Psoas muscle (tissue), 8 donors: ENCODE results near the gene SDK2. TPM values are rescaled to one million over a fixed set of nuclear protein-coding genes. Genes with fewer than 3 reads are reported as not detected.
A peak's percentile ranks its signal among the peaks of the same experiment; 100 is the strongest.

Source experiments
- ATAC-seq, 4 donors: fragments of 200-7000 bp; cut with Tn5 transposase; one replicate each; pipeline ENCODE4 v1.9.1; 2020; ENCODE audit warnings: moderate library complexity in 3 of 4, mild to moderate bottlenecking in 2 of 4
- DNase-seq, 2 donors: peaks; one replicate each; pipeline ENCODE4 v3.0.0-alpha.2; 2020
- H3K27ac ChIP-seq: fragments of 200-600 bp; one replicate; pipeline ENCODE4 v1.8.0; 2022
- H3K27me3 ChIP-seq, 3 donors: fragments of 200-600 bp in 1 of 3; one replicate each; pipeline versions ENCODE4 v1.6.1 to v1.8.0; 2013 to 2022; ENCODE audit warnings: low read length in 2 of 3, mild to moderate bottlenecking in 2 of 3, moderate library complexity in 1 of 3; ENCODE audit not compliant: insufficient read depth in 3 of 3
- H3K36me3 ChIP-seq, 2 donors: fragments of 200-600 bp in 1 of 2; one replicate each; pipeline versions ENCODE4 v1.6.1 to v1.8.0; 2013 to 2022; ENCODE audit warnings: low read depth in 1 of 2, mild to moderate bottlenecking in 1 of 2, moderate library complexity in 1 of 2; ENCODE audit not compliant: insufficient read depth in 1 of 2
- H3K4me1 ChIP-seq: fragments of 200-600 bp; one replicate; pipeline ENCODE4 v1.8.0; 2022
- H3K4me3 ChIP-seq: fragments of 200-600 bp; one replicate; pipeline ENCODE4 v1.8.0; 2022; ENCODE audit warnings: mild to moderate bottlenecking
- H3K9me3 ChIP-seq: fragments of 200-600 bp; one replicate; pipeline ENCODE4 v1.8.0; 2022
- WGBS, 3 donors: extraction: QIAGEN DNeasy Blood & Tissue Kit; methylation state at CpG; one replicate each; pipeline versions ENCODE4 v1.1.6 to v1.1.7; 2013; 5-methylcytosine and 5-hydroxymethylcytosine counted together
- intact Hi-C, 2 donors: fragments of 100-400 bp; cut with DNase I; formaldehyde crosslinking; loops; one replicate each; pipeline versions ENCODE4 v1.11.0 to v1.14.2; 2022
- polyA plus RNA-seq, 3 donors: library from polyadenylated mRNA; stranded (reverse); fragments of 200-250 nt; gene quantifications; one replicate each; pipeline ENCODE4 v1.2.3, GENCODE V29; 2013
- total RNA-seq, 4 donors: library from RNA; stranded (reverse); fragmentation: NEBNext Ultra II Directional in 2 of 4; extraction: Animal tissue kit (Norgen Biotek cat#: 25700) in 2 of 4; gene quantifications; one replicate each; pipeline versions ENCODE4 v1.2.1 to v1.2.4, GENCODE V29; 2021 to 2023
- TF ChIP-seq, protein P1 (sequence below): fragments of 200-600 bp; IDR thresholded peaks from one replicate; pipeline ENCODE4 v1.8.0; 2022; ENCODE audit warnings: antibody characterized with exemption
- donor health status: healthy with polysubstance abuse.
- donor health status: DM: no; HTN: no; CAD: no; lungs with moderate emphysema.
- donor health status: Bipolar disorder and iron deficiency.
- donor health status: healthy.
- donor health status: DM: yes; HTN: yes; CAD: no.
- donor health status: DM: no; HTN: no; CAD: no.
- donor health status: DM: no; HTN: no; CAD: no.
- donor health status: DM: yes; HTN: yes; CAD: no.

SDK2 gene
- total and polyA plus RNA-seq, 7 donors: 0.04 to 2.8 (median 0.24) TPM

DNA sequence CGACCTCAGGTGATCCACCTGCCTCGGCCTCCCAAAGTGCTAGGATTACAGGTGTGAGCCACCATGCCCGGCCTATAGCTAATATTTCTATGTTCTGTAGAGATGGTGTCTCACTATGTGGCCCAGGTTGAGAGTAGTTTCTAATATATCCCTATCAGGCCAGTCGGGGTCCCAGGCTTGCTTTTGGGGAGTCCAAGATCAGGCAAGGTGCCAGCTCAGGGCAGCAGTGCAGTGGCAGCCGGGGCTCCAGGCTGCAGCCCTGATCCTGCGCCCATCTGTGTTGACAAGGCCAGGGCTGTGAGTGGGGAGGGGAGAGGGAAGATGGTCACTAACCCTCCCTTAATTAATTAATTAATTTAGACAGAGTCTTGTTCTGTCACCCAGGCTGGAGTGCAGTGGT lies 254.8 kb downstream of the SDK2 start:
- H3K27ac ChIP-seq: no peak overlapping the region
- DNase-seq: no peak
- no peak overlapping the region for H3K4me3 ChIP-seq
- H3K9me3 ChIP-seq: no peaks in the 10 kb centered on the region
- intact Hi-C loops: no loop called here
- 95 to 96% (median 95%) methylated on average over 6 of the region's 6 CpGs for WGBS, 3 donors
- ATAC-seq: no peak
- no peaks in the 10 kb centered on the region for H3K4me1 ChIP-seq
- TF ChIP-seq, protein P1, sequence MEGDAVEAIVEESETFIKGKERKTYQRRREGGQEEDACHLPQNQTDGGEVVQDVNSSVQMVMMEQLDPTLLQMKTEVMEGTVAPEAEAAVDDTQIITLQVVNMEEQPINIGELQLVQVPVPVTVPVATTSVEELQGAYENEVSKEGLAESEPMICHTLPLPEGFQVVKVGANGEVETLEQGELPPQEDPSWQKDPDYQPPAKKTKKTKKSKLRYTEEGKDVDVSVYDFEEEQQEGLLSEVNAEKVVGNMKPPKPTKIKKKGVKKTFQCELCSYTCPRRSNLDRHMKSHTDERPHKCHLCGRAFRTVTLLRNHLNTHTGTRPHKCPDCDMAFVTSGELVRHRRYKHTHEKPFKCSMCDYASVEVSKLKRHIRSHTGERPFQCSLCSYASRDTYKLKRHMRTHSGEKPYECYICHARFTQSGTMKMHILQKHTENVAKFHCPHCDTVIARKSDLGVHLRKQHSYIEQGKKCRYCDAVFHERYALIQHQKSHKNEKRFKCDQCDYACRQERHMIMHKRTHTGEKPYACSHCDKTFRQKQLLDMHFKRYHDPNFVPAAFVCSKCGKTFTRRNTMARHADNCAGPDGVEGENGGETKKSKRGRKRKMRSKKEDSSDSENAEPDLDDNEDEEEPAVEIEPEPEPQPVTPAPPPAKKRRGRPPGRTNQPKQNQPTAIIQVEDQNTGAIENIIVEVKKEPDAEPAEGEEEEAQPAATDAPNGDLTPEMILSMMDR: no peak
- H3K36me3 ChIP-seq: no peaks in the 10 kb centered on the region
- no peaks in the 10 kb centered on the region for H3K27me3 ChIP-seq

DNA sequence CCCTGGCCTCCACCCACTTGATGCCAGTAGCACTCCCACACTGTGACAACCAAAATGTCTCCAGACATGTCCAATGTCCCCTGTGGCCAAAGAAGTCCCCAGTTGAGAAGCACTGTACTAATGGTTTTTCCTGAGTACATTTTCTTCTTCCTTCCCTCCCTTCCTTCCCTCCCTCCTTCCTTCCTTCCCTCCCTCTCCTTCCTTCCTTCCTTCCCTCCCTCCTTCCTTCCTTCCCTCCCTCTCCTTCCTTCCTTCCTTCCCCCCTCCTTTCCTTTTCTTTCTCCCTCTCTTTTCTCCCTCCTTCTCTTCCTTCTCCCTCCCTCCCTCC lies 255.7 kb downstream of the SDK2 start:
- TF ChIP-seq, protein P1: no peak
- H3K9me3 ChIP-seq: no peaks in the 10 kb centered on the region
- ATAC-seq (no peak), DNase-seq (no peak)
- H3K4me3 ChIP-seq: no peak overlapping the region
- H3K4me1 ChIP-seq: no peaks in the 10 kb centered on the region
- H3K27me3 ChIP-seq: no peaks in the 10 kb centered on the region
- intact Hi-C loops: no loop called here
- no peak overlapping the region for H3K27ac ChIP-seq
- no peaks in the 10 kb centered on the region for H3K36me3 ChIP-seq

DNA sequence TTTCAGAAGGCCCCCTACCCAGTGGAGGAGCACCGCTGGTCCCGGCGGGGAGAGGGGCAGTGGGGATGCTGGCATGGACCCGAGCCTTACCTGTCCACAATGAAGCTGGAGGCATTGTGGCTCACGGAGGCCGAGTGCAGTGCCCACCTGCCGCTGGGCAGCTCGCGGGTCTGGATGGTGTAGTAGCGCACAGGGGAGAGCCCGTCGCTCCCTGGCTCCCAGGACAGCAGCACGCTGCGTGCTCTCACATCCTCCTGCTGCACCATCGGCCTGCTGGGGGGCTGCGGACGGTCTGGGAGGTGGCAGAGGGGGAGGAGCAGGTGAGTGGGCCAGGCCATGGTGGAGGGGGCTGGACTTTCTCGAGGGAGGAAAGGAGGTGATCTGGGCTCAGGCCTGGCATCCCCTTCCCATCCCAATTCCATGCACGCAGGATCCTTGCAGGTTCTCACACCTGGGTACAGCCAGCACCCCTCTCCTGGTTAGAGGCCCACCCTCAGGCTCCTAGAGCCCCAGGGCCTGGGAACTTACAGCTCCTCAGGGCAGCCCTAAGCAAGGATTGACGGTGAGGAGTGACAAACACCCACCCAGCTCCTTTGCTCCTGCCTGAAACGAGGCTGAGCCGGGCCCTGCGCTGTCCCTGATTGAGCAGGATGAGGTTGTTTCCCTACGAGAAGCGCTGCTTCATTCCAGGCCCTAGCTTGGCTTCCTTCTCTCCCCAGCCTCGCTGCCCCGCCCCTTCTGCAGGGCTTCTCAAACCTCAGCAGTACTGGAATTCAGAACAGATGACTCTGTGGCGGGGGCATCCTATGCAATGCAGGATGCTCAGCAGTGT lies 256.3 kb downstream of the SDK2 start:
- no peak for ATAC-seq
- Histone ChIP-seq H3K27ac (no peak overlapping the region), H3K9me3 (no peaks in the 10 kb centered on the region), H3K36me3 (no peaks in the 10 kb centered on the region), H3K4me1 (no peaks in the 10 kb centered on the region), H3K27me3 (no peaks in the 10 kb centered on the region), H3K4me3 (no peak overlapping the region)
- intact Hi-C loops: no loop called here
- TF ChIP-seq, protein P1: no peak
- 81 to 85% (median 83%) methylated on average over 24 to 28 of the region's 28 CpGs for WGBS, 3 donors
- DNase-seq: peak in 1 of 2 donors; percentile 40

DNA sequence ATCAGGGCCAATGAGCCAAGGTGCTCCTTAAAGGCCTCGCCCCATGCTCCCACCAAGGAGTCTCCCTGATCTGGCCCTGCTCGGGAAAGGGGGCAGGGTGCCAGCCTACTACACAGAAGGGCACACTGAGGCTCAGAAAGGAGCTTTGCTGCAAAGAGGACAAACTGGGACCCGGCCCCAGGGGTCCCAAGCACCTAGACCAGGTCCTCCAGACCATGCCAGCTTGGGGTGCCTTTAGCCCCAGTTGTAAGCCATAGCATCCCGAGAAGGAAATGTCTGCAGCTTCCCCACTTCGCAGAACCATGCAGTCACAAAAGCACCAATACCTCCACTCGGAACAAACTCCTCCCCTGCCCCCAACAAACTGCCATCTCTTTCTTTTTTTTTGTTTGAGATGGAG lies 257.7 kb downstream of the SDK2 start:
- no peak for ATAC-seq
- no peak overlapping the region for H3K4me3 ChIP-seq
- DNase-seq: peak in 1 of 2 donors; percentile 51
- WGBS, 3 donors: 91 to 96% (median 92%) methylated on average over 6 of the region's 6 CpGs
- no peaks in the 10 kb centered on the region for H3K27me3 ChIP-seq
- H3K4me1 ChIP-seq: no peaks in the 10 kb centered on the region
- intact Hi-C loops: no loop called here
- no peaks in the 10 kb centered on the region for H3K9me3 ChIP-seq
- no peaks in the 10 kb centered on the region for H3K36me3 ChIP-seq
- TF ChIP-seq, protein P1: no peak
- H3K27ac ChIP-seq: no peak overlapping the region

DNA sequence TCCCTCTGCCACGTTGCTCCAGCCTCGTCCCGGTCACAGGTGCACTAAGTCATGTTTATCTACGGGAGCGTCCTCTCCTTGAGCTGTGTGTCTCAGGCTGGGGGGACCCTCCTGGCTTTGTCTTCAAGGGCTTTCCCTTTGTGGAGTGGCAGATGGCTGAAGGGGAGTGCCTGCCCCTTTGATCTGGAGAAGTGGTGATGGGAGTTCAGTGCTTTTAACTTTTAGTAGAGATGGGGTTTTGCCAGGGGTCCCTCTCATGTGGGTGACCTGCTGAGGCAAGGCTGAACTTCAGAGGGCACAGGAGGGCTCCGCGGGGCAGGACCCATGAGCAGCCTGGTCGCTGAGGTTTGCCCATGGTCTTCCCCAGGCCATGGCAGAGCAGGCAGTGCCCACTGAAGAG lies 259.3 kb downstream of the SDK2 start:
- intact Hi-C loops: no loop called here
- Histone ChIP-seq H3K4me3 (no peak overlapping the region), H3K4me1 (no peaks in the 10 kb centered on the region), H3K36me3 (no peaks in the 10 kb centered on the region), H3K9me3 (no peaks in the 10 kb centered on the region), H3K27ac (no peak overlapping the region), H3K27me3 (no peaks in the 10 kb centered on the region)
- WGBS, 3 donors: 86 to 93% (median 93%) methylated on average over 8 of the region's 8 CpGs
- no peak for ATAC-seq
- DNase-seq: peak in 1 of 2 donors; percentile 12
- TF ChIP-seq, protein P1: no peak
